PC-3 (cell line): ENCODE measurements around the gene MSH6. TPM values are rescaled to one million over a fixed set of nuclear protein-coding genes. Genes with fewer than 3 reads are reported as not detected.

Experiments
- ATAC-seq: fragments of 200-7000 bp; cut with Tn5 transposase; 2 replicates; pipeline ENCODE4 v1.9.1; 2020; ENCODE audit warnings: mild to moderate bottlenecking, moderate library complexity
- BruUV-seq: library from RNA; stranded (reverse); fragments of 400-500 nt; replicated peaks from 2 replicates; lab custom pipeline; 2021; lab: Mats Ljungman, UMichigan
- CTCF ChIA-PET: fragments of 300-600 bp; sonication (Branson Sonifier 250); formaldehyde crosslinking; loops from one replicate; lab custom pipeline; 2022; ENCODE audit warnings: antibody characterized with exemption; lab: Charles Lee
- POLR2A ChIA-PET: fragments of 300-600 bp; sonication (Branson Sonifier 250); formaldehyde crosslinking; loops from one replicate; lab custom pipeline; 2022; ENCODE audit warnings: antibody characterized with exemption; ENCODE audit not compliant: unreplicated experiment; lab: Charles Lee
- DNase-seq: peaks from one replicate; pipeline ENCODE4 v3.0.0-alpha.2; 2015
- H2AFZ ChIP-seq: fragments of 300-600 bp; sonication (generic); 2 replicates; pipeline ENCODE4 v1.6.0; 2016; ENCODE audit warnings: antibody characterized with exemption, low read length
- H3F3A ChIP-seq: fragments of 300-600 bp; sonication (generic); one replicate; pipeline ENCODE4 v1.6.0; 2017; ENCODE audit warnings: antibody characterized with exemption, low read length, control low read depth, mild to moderate bottlenecking; ENCODE audit not compliant: unreplicated experiment
- H3K27ac ChIP-seq: fragments of 300-600 bp; sonication (generic); 2 replicates; pipeline ENCODE4 v1.5.1; 2016; ENCODE audit warnings: mild to moderate bottlenecking, low read length
- H3K27me3 ChIP-seq: fragments of 300-600 bp; sonication (generic); 2 replicates; pipeline ENCODE4 v1.6.1; 2016; ENCODE audit warnings: low read length, mixed read lengths
- H3K36me3 ChIP-seq: fragments of 300-600 bp; sonication (generic); 2 replicates; pipeline ENCODE4 v1.6.1; 2016; ENCODE audit warnings: low read depth, mixed run types, low read length, mixed read lengths
- H3K4me1 ChIP-seq: fragments of 300-600 bp; sonication (generic); 2 replicates; pipeline ENCODE4 v1.5.1; 2016; ENCODE audit warnings: low read length; ENCODE audit not compliant: insufficient read depth
- H3K4me2 ChIP-seq: fragments of 300-600 bp; sonication (generic); 2 replicates; pipeline ENCODE4 v1.6.0; 2016; ENCODE audit warnings: low read length
- H3K4me3 ChIP-seq: fragments of 300-600 bp; sonication (generic); 2 replicates; pipeline ENCODE4 v1.5.1; 2016; ENCODE audit warnings: mild to moderate bottlenecking, low read length, mixed read lengths
- H3K79me2 ChIP-seq: fragments of 300-600 bp; sonication (generic); 2 replicates; pipeline ENCODE4 v1.6.1; 2017; ENCODE audit warnings: low read length, mixed read lengths
- H3K9ac ChIP-seq: fragments of 300-600 bp; sonication (generic); 2 replicates; pipeline ENCODE4 v1.6.0; 2016; ENCODE audit warnings: mild to moderate bottlenecking, low read length
- H3K9me2 ChIP-seq: fragments of 300-600 bp; sonication (generic); replicated peaks from 2 replicates; pipeline ENCODE4 v1.6.1; 2016; ENCODE audit warnings: mixed run types, low read length, mixed read lengths
- H3K9me3 ChIP-seq: fragments of 300-600 bp; sonication (generic); 2 replicates; pipeline ENCODE4 v1.6.1; 2016; ENCODE audit warnings: low read length, mixed read lengths
- H4K20me1 ChIP-seq: fragments of 300-600 bp; sonication (generic); 2 replicates; pipeline ENCODE4 v1.6.1; 2016; ENCODE audit warnings: low read length, mixed read lengths
- EZH2 ChIP-seq: fragments of 300-600 bp; sonication (generic); IDR thresholded peaks from one replicate; pipeline ENCODE4 v1.6.1; 2017; ENCODE audit warnings: antibody characterized with exemption, mild to moderate bottlenecking, low read length; ENCODE audit not compliant: unreplicated experiment
- EZH2phosphoT487 ChIP-seq: fragments of 300-600 bp; sonication (generic); IDR thresholded peaks from 2 replicates; pipeline ENCODE4 v1.6.1; 2018; ENCODE audit warnings: mild to moderate bottlenecking, antibody characterized with exemption, low read length, borderline replicate concordance
- intact Hi-C: fragments of 100-400 bp; cut with micrococcal nuclease; formaldehyde crosslinking; loops from 2 replicates; pipeline ENCODE4 v1.9.0; 2023
- total RNA-seq: library from RNA; depleted of rRNA; stranded (reverse); fragments of >200 nt; gene quantifications from 2 replicates; pipeline ENCODE4 v1.2.3, GENCODE V29; 2014
- TF ChIP-seq, protein P1 (sequence below): fragments of 300-600 bp; sonication (generic); conservative IDR thresholded peaks from 2 replicates; pipeline ENCODE4 v1.5.1; 2017; ENCODE audit warnings: antibody characterized with exemption, low read depth, mild to moderate bottlenecking, low read length

Gene MSH6
- total RNA-seq, 1 experiment from 2014 or later: 84.9 TPM

DNA sequence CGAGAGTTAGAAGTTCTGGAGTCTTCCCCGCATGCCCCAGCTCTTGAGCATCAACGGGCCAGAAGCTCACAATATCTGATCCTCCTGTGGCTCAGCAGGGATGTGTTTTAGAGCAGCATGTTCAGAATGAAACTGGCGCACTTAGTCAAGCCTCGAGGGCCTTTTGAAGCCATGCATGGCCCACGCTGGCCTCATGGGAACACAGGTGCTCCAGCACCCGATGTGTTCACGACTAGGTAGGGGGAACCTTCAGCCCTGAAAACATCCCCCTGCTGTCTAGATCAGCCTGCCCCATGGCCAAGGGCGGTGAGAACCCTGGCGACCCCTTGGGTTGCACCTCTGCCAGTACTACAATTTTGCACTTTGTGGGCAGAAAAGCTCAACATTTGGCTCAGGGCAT lies 32.8 kb downstream of the MSH6 start:
- BruUV-seq: no TSS peak
- peaks cover 27% of the 10 kb centered on the region; the same call in 1 of the 2 replicates for H3K36me3 ChIP-seq
- H3K9me3 ChIP-seq: no peaks in the 10 kb centered on the region
- DNase-seq (no peak), ATAC-seq (no peak)
- H4K20me1 ChIP-seq: no peaks in the 10 kb centered on the region
- H3K79me2 ChIP-seq: no peaks in the 10 kb centered on the region
- H3K27ac ChIP-seq: no peak overlapping the region
- H3K4me2 ChIP-seq: no peak overlapping the region
- peaks cover 16% of the 10 kb centered on the region for H3K4me1 ChIP-seq
- no peaks in the 10 kb centered on the region for H3K9me2 ChIP-seq
- POLR2A ChIA-PET: no interaction called here
- CTCF ChIA-PET: no interaction called here
- H3K9ac ChIP-seq: no peak overlapping the region
- TF ChIP-seq, protein P1, sequence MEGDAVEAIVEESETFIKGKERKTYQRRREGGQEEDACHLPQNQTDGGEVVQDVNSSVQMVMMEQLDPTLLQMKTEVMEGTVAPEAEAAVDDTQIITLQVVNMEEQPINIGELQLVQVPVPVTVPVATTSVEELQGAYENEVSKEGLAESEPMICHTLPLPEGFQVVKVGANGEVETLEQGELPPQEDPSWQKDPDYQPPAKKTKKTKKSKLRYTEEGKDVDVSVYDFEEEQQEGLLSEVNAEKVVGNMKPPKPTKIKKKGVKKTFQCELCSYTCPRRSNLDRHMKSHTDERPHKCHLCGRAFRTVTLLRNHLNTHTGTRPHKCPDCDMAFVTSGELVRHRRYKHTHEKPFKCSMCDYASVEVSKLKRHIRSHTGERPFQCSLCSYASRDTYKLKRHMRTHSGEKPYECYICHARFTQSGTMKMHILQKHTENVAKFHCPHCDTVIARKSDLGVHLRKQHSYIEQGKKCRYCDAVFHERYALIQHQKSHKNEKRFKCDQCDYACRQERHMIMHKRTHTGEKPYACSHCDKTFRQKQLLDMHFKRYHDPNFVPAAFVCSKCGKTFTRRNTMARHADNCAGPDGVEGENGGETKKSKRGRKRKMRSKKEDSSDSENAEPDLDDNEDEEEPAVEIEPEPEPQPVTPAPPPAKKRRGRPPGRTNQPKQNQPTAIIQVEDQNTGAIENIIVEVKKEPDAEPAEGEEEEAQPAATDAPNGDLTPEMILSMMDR: no peak
- no peak for TF ChIP-seq EZH2
- TF ChIP-seq EZH2phosphoT487: no peak
- H3F3A ChIP-seq: no peaks in the 10 kb centered on the region
- H2AFZ ChIP-seq: no peak overlapping the region
- intact Hi-C loops: no loop called here
- no peaks in the 10 kb centered on the region for H3K27me3 ChIP-seq
- no peak overlapping the region for H3K4me3 ChIP-seq

DNA sequence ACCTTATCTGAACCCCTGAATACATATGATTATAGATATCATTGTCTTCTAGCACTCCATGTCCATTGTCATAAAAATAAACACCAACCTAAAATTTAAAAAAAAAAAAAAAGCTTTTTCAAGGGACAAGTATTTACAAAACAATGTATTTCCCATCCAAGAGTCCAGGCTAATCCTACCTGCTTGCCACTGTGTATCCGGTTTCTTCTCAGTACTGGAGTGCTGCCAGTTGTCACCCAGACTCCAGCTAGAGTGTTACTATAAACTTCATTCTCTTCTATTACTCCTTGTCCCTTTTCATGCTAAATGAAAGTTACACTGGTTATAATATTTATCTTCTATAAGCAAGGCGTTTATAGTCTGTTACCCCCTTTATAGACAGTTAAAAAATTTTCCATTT lies 35.8 kb downstream of the MSH6 start:
- no peak overlapping the region for H3K4me3 ChIP-seq
- no peaks in the 10 kb centered on the region for H3K9me2 ChIP-seq
- no peaks in the 10 kb centered on the region for H3F3A ChIP-seq
- no peaks in the 10 kb centered on the region for H3K9me3 ChIP-seq
- H4K20me1 ChIP-seq: no peaks in the 10 kb centered on the region
- H3K79me2 ChIP-seq: no peaks in the 10 kb centered on the region
- TF ChIP-seq, protein P1: no peak
- no peak for TF ChIP-seq EZH2
- TF ChIP-seq EZH2phosphoT487: no peak
- H3K27ac ChIP-seq: no peak overlapping the region
- DNase-seq (no peak), ATAC-seq (no peak)
- H3K9ac ChIP-seq: no peak overlapping the region
- no peak overlapping the region for H2AFZ ChIP-seq
- ChIA-PET CTCF (no interaction called here), POLR2A (no interaction called here)
- BruUV-seq: no TSS peak
- H3K36me3 ChIP-seq: peaks cover 31% of the 10 kb centered on the region; the same call in 1 of the 2 replicates
- H3K4me2 ChIP-seq: no peak overlapping the region
- intact Hi-C loops: no loop called here
- peaks cover 14% of the 10 kb centered on the region for H3K4me1 ChIP-seq
- no peaks in the 10 kb centered on the region for H3K27me3 ChIP-seq

DNA sequence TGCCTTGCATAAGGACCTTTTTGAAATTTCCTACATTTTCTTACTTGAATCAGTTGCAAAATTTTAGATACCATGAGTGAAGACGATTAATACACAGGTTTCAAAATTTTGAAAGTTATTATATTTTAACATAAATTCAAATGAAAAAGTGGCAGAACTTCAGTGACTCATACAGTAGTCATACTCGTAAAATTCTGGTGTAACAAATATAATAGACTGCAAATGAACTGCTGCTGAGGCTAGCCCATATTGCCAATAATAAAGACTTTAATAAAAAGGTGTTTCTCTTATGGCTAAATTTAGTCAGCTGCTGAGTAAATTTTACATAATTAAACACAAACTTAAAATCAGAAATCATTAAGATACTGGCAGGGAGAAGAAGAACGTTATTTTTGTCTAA lies 36.9 kb downstream of the MSH6 start:
- H3K27me3 ChIP-seq: no peaks in the 10 kb centered on the region
- H3K9me2 ChIP-seq: no peaks in the 10 kb centered on the region
- H3K4me1 ChIP-seq: peaks cover 14% of the 10 kb centered on the region
- no peak for TF ChIP-seq EZH2
- no peak for TF ChIP-seq EZH2phosphoT487
- TF ChIP-seq, protein P1: no peak
- no TSS peak for BruUV-seq
- intact Hi-C loops: no loop called here
- POLR2A ChIA-PET: no interaction called here
- no peaks in the 10 kb centered on the region for H3K9me3 ChIP-seq
- H2AFZ ChIP-seq: no peak overlapping the region
- DNase-seq (peak; percentile 69), ATAC-seq (peak; percentile 79)
- no peaks in the 10 kb centered on the region for H3F3A ChIP-seq
- H4K20me1 ChIP-seq: no peaks in the 10 kb centered on the region
- no peaks in the 10 kb centered on the region for H3K79me2 ChIP-seq
- CTCF ChIA-PET: no interaction called here
- H3K4me3 ChIP-seq: no peak overlapping the region
- H3K36me3 ChIP-seq: peaks cover 31% of the 10 kb centered on the region; the same call in 1 of the 2 replicates
- 0 out of 2 replicates have a peak overlapping the region, but pooled peaks have one; percentile 2 for H3K4me2 ChIP-seq
- no peak overlapping the region for H3K9ac ChIP-seq
- no peak overlapping the region for H3K27ac ChIP-seq
